ENCODE results near the gene TUBG2.

The TUBG2 gene

GRCh38 chr17:42677921-42678781, 19.1 kb downstream of the TUBG2 start:
- DNase-seq, result no peak

GRCh38 chr17:42678951-42679491, 19.9 kb downstream of the TUBG2 start:
- no peak for DNase-seq

GRCh38 chr17:42679492-42680330, 20.6 kb downstream of the TUBG2 start:
- no peak for DNase-seq

DNA sequence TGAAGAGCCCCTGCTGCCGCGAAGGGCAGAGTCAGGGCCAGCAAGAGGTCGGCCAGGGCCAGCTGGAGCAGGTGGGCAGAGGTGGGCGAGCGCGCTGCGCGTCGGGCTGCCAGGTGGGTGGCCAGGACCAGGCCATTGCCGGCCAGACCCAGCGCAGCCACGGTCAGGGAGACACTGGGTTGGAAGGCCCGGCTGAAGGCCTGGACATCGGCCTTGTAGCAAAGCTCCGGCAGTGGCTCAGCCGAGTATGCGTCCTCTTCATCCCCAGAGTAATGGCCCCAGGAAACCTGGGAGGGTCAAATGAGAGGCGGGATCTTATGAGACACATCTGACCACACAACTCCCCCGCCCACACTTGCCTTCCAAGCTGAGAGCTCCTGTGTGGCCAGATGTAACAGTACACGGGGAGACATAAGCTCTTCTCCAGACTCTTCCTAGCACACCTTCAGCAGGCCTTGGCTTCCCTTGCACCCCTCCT, 21.3 kb downstream of the TUBG2 start:
- DNase-seq, result no peak

DNA sequence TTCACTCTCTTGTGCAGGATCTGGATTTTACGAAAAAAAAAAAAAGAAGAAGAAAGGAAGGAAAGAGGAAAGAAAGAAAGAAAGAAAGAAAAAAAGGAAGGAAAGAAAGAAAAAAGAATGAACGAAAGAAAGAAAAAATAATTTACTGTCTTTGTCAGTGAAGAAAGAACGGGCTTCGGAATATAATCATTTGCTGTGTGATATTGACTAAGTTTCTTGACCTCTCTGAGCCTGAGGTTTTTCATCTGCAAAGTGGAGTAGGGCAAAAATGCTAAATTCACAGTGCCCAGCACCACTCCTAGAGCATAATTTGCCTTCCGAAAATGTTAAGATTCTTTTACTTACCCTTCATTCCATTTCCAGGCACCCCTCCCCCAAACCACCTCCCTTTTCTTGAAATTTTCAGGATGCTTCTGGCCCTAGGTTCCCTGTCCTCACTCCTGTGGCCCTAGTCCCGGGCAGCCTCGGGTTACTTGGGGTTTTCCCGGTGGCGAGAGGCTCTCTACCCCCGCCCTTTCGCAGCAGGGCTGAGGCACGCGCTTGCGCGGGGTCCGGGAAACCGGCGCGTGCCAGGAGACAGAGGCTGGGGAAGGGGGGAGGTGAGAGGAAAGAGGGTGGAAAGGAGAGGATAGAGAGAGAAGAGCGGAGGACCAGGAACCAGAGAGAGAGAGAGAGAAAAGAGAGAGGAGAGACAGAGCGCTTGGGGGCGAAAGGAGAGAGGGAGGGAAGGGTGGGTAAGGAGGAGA, 23.1 kb downstream of the TUBG2 start, which contains the start of gene CNTNAP1:
TSS of gene CNTNAP1 (plus strand) at position 556 of the 746 bp plus-strand sequence. CDS start 299 bp downstream, outside the sequence.
- no peak for DNase-seq

- no peak for DNase-seq
Observed at GRCh38 chr17:42682722-42683403, 23.8 kb downstream of the TUBG2 start.

DNA sequence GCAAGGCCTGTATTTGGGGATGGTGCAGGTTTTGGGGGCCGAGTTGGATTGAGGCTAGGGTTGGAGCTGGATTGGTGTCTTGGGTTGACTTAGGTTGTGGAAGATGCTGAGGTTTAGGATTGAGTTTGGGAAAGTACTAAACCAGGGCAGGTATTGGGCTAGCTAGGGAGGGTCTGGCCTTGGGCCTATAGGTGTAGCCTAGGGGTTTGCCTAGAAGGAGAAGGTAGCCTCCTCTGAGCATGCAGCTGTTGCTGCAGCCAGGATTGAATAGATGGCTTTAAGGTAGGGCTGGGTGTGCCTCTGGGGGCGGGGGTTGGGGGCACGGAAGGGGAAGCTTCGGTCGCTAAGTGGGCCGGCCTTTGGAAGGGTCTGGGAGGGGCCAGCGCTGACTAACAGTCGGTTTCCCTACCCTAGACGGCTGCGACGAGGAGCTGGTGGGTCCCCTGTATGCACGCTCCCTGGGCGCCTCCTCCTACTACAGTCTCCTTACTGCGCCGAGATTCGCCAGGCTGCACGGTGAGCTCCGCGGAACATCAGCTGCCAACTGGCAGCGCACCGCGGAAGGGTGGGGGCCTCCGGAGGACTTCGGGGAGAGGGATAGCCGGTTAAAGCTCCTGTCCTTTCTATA, 24.4 kb downstream of the TUBG2 start:
- no peak for DNase-seq

- no peak for DNase-seq
Observed at GRCh38 chr17:42684929-42685556, 26.0 kb downstream of the TUBG2 start.

DNA sequence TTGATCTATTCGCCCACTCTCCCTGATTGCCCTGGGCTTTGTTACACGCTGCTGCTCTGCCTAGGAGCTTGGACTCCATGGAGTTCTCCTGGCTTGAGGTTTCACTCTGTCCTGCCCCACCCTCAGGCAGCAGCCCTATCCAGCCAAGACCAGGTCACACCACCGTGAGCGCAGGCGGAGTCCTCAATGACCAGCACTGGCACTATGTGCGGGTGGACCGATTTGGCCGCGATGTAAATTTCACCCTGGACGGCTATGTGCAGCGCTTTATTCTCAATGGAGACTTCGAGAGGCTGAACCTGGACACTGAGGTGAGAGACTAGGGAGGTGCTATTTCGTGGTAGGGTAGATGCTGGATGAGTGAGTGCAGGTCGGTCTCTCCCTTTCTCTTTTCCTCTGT, 26.7 kb downstream of the TUBG2 start:
- no peak for DNase-seq

GRCh38 chr17:42686520-42687128, 27.5 kb downstream of the TUBG2 start:
- no peak for DNase-seq

GRCh38 chr17:42687707-42688320, 28.7 kb downstream of the TUBG2 start:
- no peak for DNase-seq

- DNase-seq, result no peak
Observed at GRCh38 chr17:42690596-42690995, 31.5 kb downstream of the TUBG2 start.

GRCh38 chr17:42691021-42691545, 32.0 kb downstream of the TUBG2 start:
- no peak for DNase-seq

- DNase-seq, result no peak
Observed at GRCh38 chr17:42692489-42692888, 33.4 kb downstream of the TUBG2 start.

GRCh38 chr17:42694524-42694923, 35.4 kb downstream of the TUBG2 start:
- DNase-seq, result no peak

- DNase-seq, result no peak
Observed at GRCh38 chr17:42695500-42695899, 36.4 kb downstream of the TUBG2 start.

DNA sequence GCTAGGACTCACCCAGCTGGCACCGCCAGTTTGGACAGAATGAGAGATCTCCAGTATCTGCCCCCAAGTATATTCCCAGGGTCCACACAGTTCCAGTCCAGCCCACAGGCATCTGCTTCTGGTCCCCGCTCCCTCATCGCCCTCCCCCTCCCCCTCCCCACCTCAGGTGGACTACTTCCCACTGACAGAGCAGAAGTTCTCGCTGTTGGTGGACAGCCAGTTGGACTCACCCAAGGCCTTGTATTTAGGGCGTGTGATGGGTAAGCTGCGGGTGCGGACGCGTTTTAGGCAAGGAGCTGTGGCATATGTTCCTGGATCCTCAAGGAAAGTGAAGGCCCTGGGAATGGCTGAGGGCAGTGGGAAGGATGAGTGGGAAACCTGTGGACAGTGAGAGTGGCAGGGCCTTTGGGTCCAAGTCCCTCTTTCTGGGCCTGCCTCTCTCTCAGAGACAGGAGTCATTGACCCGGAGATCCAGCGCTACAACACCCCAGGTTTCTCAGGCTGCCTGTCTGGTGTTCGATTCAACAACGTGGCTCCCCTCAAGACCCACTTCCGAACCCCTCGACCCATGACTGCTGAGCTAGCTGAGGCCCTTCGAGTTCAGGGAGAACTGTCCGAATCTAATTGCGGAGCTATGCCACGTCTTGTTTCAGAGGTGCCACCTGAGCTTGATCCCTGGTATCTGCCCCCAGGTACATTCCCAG, 38.2 kb downstream of the TUBG2 start:
- no peak for DNase-seq

- DNase-seq, result no peak
Observed at GRCh38 chr17:42698736-42699414, 39.8 kb downstream of the TUBG2 start.

- DNase-seq, result no peak
Observed at GRCh38 chr17:42699415-42699740, 40.3 kb downstream of the TUBG2 start.

Measured in SIG-M5 (cell line).